HEK293 (cell line): ENCODE data around the gene LRP1B.

Experiments
- CTCF ChIA-PET: fragments of 350-600 bp; formaldehyde crosslinking; extraction: SDS; loops from one replicate; lab custom pipeline; 2021; ENCODE audit warnings: antibody characterized with exemption; lab: Yijun Ruan, JAX
- POLR2A ChIA-PET: fragments of 300-600 bp; formaldehyde crosslinking; extraction: SDS; loops from one replicate; lab custom pipeline; 2020; ENCODE audit warnings: antibody characterized with exemption, inconsistent platforms; lab: Yijun Ruan, JAX
- H3K27ac ChIP-seq: fragments of 200-500 bp; sonication (Bioruptor generic); 2 replicates; pipeline ENCODE4 v1.5.1; 2014; ENCODE audit warnings: low read depth, low read length, control low read depth, inconsistent platforms; ENCODE audit errors: extremely low read depth
- H3K36me3 ChIP-seq, 2 experiments: fragments of 200-500 bp in 1 of 2; sonication (Bioruptor generic) in 1 of 2; 1 replicate in 1 of 2; 2 replicates in 1 of 2; pipeline ENCODE4 v1.5.1; 2014 to 2017; ENCODE audit warnings: inconsistent platforms in 2 of 2, low read length in 2 of 2; ENCODE audit not compliant: control insufficient read depth in 2 of 2, insufficient read depth in 1 of 2
- H3K4me1 ChIP-seq: fragments of 200-500 bp; sonication (Bioruptor generic); 2 replicates; pipeline ENCODE4 v1.5.1; 2014; ENCODE audit warnings: mild to moderate bottlenecking, low read length, inconsistent platforms; ENCODE audit not compliant: control insufficient read depth, insufficient read depth
- H3K4me3 ChIP-seq: 2 replicates; pipeline ENCODE4 v1.5.1; 2011; ENCODE audit warnings: low read depth, mild to moderate bottlenecking, control low read depth, low read length, moderate library complexity
- H3K9me3 ChIP-seq: fragments of 200-500 bp; sonication (Bioruptor generic); 2 replicates; pipeline ENCODE4 v1.5.1; 2014; ENCODE audit warnings: low read depth, low read length, inconsistent platforms; ENCODE audit not compliant: control insufficient read depth, insufficient read depth
- GLIS1 ChIP-seq: fragments of 450-650 bp; formaldehyde crosslinking; IDR thresholded peaks from 2 replicates; pipeline ENCODE4 v1.5.1; 2016; ENCODE audit warnings: missing biosample characterization, missing genetic modification characterization
- HOXA7 ChIP-seq: sonication (generic); formaldehyde crosslinking; IDR thresholded peaks from 2 replicates; pipeline ENCODE4 v1.8.1; 2022; ENCODE audit warnings: missing genetic modification reagents, borderline replicate concordance
- IKZF3 ChIP-seq: fragments of 450-650 bp; IDR thresholded peaks from 2 replicates; pipeline ENCODE4 v1.5.0; 2018; ENCODE audit warnings: missing biosample characterization, mild to moderate bottlenecking, missing genetic modification characterization, moderate library complexity
- KLF10 ChIP-seq: fragments of 450-650 bp; IDR thresholded peaks from 2 replicates; pipeline ENCODE4 v1.5.1; 2018; ENCODE audit warnings: missing biosample characterization, mild to moderate bottlenecking, missing genetic modification characterization
- OVOL3 ChIP-seq: fragments of 450-650 bp; formaldehyde crosslinking; IDR thresholded peaks from 2 replicates; pipeline ENCODE4 v1.5.1; 2016; ENCODE audit warnings: missing biosample characterization, missing genetic modification characterization
- RBAK ChIP-seq: fragments of 450-650 bp; formaldehyde crosslinking; IDR thresholded peaks from 2 replicates; pipeline ENCODE4 v1.5.1; 2016; ENCODE audit warnings: missing biosample characterization, missing genetic modification characterization
- SETDB1 ChIP-seq: IDR thresholded peaks from one replicate; pipeline ENCODE4 v1.6.1; 2017; ENCODE audit warnings: mild to moderate bottlenecking, low read length, moderate library complexity, mixed read lengths; ENCODE audit not compliant: insufficient read length
- ZBTB17 ChIP-seq: fragments of 450-650 bp; formaldehyde crosslinking; IDR thresholded peaks from 2 replicates; pipeline ENCODE4 v1.5.1; 2016; ENCODE audit warnings: missing biosample characterization, missing genetic modification characterization
- ZBTB20 ChIP-seq: fragments of 450-650 bp; formaldehyde crosslinking; IDR thresholded peaks from 2 replicates; pipeline ENCODE4 v1.5.1; 2016; ENCODE audit warnings: missing biosample characterization, missing genetic modification characterization
- ZBTB7A ChIP-seq: fragments of 450-650 bp; formaldehyde crosslinking; IDR thresholded peaks from 2 replicates; pipeline ENCODE4 v1.5.1; 2016; ENCODE audit warnings: low read depth, missing biosample characterization, missing genetic modification characterization
- ZFP3 ChIP-seq: fragments of 450-650 bp; formaldehyde crosslinking; IDR thresholded peaks from 2 replicates; pipeline ENCODE4 v1.5.1; 2016; ENCODE audit warnings: low read depth, missing biosample characterization, missing genetic modification characterization
- ZNF292 ChIP-seq: fragments of 450-650 bp; formaldehyde crosslinking; IDR thresholded peaks from 2 replicates; pipeline ENCODE4 v1.5.1; 2016; ENCODE audit warnings: low read depth, missing biosample characterization, missing genetic modification characterization, borderline replicate concordance
- ZNF350 ChIP-seq: fragments of 450-650 bp; formaldehyde crosslinking; IDR thresholded peaks from 2 replicates; pipeline ENCODE4 v1.5.0; 2017; ENCODE audit warnings: missing biosample characterization, mild to moderate bottlenecking, missing genetic modification characterization
- ZNF514 ChIP-seq: fragments of 450-650 bp; formaldehyde crosslinking; IDR thresholded peaks from 2 replicates; pipeline ENCODE4 v1.5.1; 2016; ENCODE audit warnings: missing biosample characterization, missing genetic modification characterization
- ZNF521 ChIP-seq: fragments of 450-650 bp; formaldehyde crosslinking; IDR thresholded peaks from 2 replicates; pipeline ENCODE4 v1.5.1; 2017; ENCODE audit warnings: missing biosample characterization, mild to moderate bottlenecking, missing genetic modification characterization
- ZNF544 ChIP-seq: fragments of 450-650 bp; formaldehyde crosslinking; IDR thresholded peaks from 2 replicates; pipeline ENCODE4 v1.5.0; 2017; ENCODE audit warnings: missing biosample characterization, missing genetic modification characterization
- ZNF555 ChIP-seq: fragments of 450-650 bp; formaldehyde crosslinking; conservative IDR thresholded peaks from 2 replicates; pipeline ENCODE4 v1.5.1; 2017; ENCODE audit warnings: missing biosample characterization, mild to moderate bottlenecking, missing genetic modification characterization, inconsistent platforms
- ZNF626 ChIP-seq: fragments of 450-650 bp; sonication (Bioruptor Pico); formaldehyde crosslinking; IDR thresholded peaks from 2 replicates; pipeline ENCODE4 v1.5.1; 2018; ENCODE audit warnings: missing biosample characterization, missing genetic modification characterization, inconsistent platforms
- ZNF629 ChIP-seq: fragments of 450-650 bp; formaldehyde crosslinking; IDR thresholded peaks from 2 replicates; pipeline ENCODE4 v1.5.1; 2017; ENCODE audit warnings: missing biosample characterization, missing genetic modification characterization
- ZNF664 ChIP-seq: fragments of 450-650 bp; formaldehyde crosslinking; IDR thresholded peaks from 2 replicates; pipeline ENCODE4 v1.5.1; 2016; ENCODE audit warnings: missing biosample characterization, missing genetic modification characterization
- ZXDB ChIP-seq: fragments of 450-650 bp; formaldehyde crosslinking; IDR thresholded peaks from 2 replicates; pipeline ENCODE4 v1.5.1; 2016; ENCODE audit warnings: missing biosample characterization, missing genetic modification characterization
- TF ChIP-seq, protein P1 (sequence below): fragments of 450-650 bp; formaldehyde crosslinking; IDR thresholded peaks from 2 replicates; pipeline ENCODE4 v1.5.1; 2016; ENCODE audit warnings: missing biosample characterization, missing genetic modification characterization, low read depth
- TF ChIP-seq, protein P2 (sequence below): fragments of 450-650 bp; formaldehyde crosslinking; IDR thresholded peaks from 2 replicates; pipeline ENCODE4 v1.5.1; 2017; ENCODE audit warnings: missing biosample characterization, missing genetic modification characterization
- TF ChIP-seq, protein P3 (sequence below): fragments of 450-650 bp; formaldehyde crosslinking; IDR thresholded peaks from 2 replicates; pipeline ENCODE4 v1.5.0; 2017; ENCODE audit warnings: missing biosample characterization, missing genetic modification characterization, borderline replicate concordance
- TF ChIP-seq, protein P4 (sequence below): fragments of 450-650 bp; formaldehyde crosslinking; IDR thresholded peaks from 2 replicates; pipeline ENCODE4; 2016; ENCODE audit warnings: missing biosample characterization, missing genetic modification characterization
- TF ChIP-seq, protein P5 (sequence below): fragments of 450-650 bp; IDR thresholded peaks from 2 replicates; pipeline ENCODE4 v1.5.1; 2018; ENCODE audit warnings: missing biosample characterization, mild to moderate bottlenecking, missing genetic modification characterization

LRP1B gene

DNA sequence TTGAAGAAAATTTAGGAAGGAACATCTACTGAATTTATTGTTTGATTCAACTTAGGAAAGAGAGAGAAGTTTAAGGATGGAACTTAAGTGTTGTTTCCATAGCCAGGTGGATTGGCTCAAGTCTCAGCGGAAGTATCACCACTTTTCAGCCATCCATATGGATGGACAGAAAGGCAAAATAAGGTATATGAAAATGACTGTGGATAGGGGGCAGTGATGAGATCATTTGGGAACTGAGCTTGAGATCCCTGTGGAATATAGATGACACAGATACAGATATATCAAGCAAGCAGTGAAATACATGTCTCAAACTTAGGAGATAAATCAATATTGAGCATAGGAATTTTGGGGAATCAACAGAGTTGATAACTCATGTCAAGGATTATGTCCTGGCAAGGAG is 1887.9 kb downstream of the LRP1B start:
- no peak for TF ChIP-seq RBAK (tag by site-specific recombination)
- TF ChIP-seq ZBTB17, result no peak
- TF ChIP-seq, protein P1, sequence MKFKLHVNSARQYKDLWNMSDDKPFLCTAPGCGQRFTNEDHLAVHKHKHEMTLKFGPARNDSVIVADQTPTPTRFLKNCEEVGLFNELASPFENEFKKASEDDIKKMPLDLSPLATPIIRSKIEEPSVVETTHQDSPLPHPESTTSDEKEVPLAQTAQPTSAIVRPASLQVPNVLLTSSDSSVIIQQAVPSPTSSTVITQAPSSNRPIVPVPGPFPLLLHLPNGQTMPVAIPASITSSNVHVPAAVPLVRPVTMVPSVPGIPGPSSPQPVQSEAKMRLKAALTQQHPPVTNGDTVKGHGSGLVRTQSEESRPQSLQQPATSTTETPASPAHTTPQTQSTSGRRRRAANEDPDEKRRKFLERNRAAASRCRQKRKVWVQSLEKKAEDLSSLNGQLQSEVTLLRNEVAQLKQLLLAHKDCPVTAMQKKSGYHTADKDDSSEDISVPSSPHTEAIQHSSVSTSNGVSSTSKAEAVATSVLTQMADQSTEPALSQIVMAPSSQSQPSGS, result no peak
- no peak for TF ChIP-seq GLIS1 (tag by site-specific recombination)
- Histone ChIP-seq H3K9me3 (no peaks in the 10 kb centered on the region), H3K4me1 (no peaks in the 10 kb centered on the region), H3K4me3 (no peak overlapping the region), H3K36me3 (no peaks in the 10 kb centered on the region), H3K27ac (no peak overlapping the region)
- CTCF ChIA-PET, result no interaction called here
- POLR2A ChIA-PET, result no interaction called here

DNA sequence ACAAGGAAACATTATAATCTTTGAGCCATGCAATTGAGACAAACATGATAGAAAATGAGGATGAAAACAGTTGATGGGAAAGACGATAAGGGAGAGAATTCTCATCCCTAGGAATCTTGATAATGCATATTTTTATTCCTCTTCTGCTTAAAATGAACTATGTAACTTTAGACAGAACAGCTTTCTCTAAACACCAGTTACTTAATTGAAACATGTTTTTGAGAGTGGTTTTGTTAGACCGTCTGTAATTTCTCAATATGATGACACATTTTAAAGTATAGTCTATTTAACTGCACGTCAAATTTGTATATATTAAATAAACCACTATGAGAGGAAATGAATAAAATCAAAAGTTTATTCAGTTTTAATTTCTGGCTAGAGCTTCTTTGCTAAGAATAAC is 1896.7 kb downstream of the LRP1B start:
- ChIA-PET POLR2A (no interaction called here), CTCF (no interaction called here)
- no peak overlapping the region for H3K27ac ChIP-seq
- TF ChIP-seq OVOL3 (tag by site-specific recombination), result no peak
- TF ChIP-seq IKZF3 (tag by site-specific recombination), result no peak
- TF ChIP-seq ZNF350, result no peak
- TF ChIP-seq ZNF514 (tag by site-specific recombination), result no peak
- no peak for TF ChIP-seq ZNF521 (tag by site-specific recombination)
- TF ChIP-seq, protein P2, sequence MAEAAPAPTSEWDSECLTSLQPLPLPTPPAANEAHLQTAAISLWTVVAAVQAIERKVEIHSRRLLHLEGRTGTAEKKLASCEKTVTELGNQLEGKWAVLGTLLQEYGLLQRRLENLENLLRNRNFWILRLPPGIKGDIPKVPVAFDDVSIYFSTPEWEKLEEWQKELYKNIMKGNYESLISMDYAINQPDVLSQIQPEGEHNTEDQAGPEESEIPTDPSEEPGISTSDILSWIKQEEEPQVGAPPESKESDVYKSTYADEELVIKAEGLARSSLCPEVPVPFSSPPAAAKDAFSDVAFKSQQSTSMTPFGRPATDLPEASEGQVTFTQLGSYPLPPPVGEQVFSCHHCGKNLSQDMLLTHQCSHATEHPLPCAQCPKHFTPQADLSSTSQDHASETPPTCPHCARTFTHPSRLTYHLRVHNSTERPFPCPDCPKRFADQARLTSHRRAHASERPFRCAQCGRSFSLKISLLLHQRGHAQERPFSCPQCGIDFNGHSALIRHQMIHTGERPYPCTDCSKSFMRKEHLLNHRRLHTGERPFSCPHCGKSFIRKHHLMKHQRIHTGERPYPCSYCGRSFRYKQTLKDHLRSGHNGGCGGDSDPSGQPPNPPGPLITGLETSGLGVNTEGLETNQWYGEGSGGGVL, result no peak
- no peak overlapping the region for H3K4me3 ChIP-seq
- no peaks in the 10 kb centered on the region for H3K4me1 ChIP-seq
- no peaks in the 10 kb centered on the region for H3K36me3 ChIP-seq
- no peaks in the 10 kb centered on the region for H3K9me3 ChIP-seq

DNA sequence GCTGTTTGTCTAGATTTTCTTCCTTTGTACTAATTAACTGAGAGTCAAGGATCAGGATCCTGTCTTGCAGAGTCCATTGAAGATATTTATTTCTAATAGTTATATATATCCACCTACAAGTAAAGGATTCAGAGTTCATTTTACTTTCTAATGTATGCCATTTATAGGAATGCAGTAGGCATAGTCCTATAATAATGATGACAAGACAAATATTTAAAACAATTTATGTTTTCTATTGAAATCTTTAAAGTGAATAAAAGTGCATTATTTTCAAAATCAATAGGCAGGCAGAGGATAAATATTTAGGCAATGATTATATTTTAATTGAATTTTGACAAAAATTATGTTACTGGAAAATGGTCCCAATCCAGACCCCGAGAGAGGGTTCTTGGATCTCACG is 1919.9 kb downstream of the LRP1B start:
- POLR2A ChIA-PET, result no interaction called here
- no peaks in the 10 kb centered on the region for H3K9me3 ChIP-seq
- CTCF ChIA-PET, result no interaction called here
- H3K4me3 ChIP-seq, result no peak overlapping the region
- no peak overlapping the region for H3K27ac ChIP-seq
- H3K4me1 ChIP-seq, result no peaks in the 10 kb centered on the region; the same call in 1 of the 2 replicates
- H3K36me3 ChIP-seq, result no peaks in the 10 kb centered on the region
- TF ChIP-seq ZNF626 (no peak), ZFP3 (no peak), SETDB1 (no peak), ZNF292 (tag by site-specific recombination) (no peak), KLF10 (tag by site-specific recombination) (no peak), ZXDB (no peak), ZNF555 (no peak), ZNF629 (tag by site-specific recombination) (no peak), HOXA7 (no peak), ZBTB20 (tag by site-specific recombination) (no peak), ZBTB7A (tag by site-specific recombination) (no peak), ZNF544 (tag by site-specific recombination) (no peak), ZNF664 (no peak)
- TF ChIP-seq, protein P3, sequence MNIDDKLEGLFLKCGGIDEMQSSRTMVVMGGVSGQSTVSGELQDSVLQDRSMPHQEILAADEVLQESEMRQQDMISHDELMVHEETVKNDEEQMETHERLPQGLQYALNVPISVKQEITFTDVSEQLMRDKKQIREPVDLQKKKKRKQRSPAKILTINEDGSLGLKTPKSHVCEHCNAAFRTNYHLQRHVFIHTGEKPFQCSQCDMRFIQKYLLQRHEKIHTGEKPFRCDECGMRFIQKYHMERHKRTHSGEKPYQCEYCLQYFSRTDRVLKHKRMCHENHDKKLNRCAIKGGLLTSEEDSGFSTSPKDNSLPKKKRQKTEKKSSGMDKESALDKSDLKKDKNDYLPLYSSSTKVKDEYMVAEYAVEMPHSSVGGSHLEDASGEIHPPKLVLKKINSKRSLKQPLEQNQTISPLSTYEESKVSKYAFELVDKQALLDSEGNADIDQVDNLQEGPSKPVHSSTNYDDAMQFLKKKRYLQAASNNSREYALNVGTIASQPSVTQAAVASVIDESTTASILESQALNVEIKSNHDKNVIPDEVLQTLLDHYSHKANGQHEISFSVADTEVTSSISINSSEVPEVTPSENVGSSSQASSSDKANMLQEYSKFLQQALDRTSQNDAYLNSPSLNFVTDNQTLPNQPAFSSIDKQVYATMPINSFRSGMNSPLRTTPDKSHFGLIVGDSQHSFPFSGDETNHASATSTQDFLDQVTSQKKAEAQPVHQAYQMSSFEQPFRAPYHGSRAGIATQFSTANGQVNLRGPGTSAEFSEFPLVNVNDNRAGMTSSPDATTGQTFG, result no peak
- TF ChIP-seq, protein P4, sequence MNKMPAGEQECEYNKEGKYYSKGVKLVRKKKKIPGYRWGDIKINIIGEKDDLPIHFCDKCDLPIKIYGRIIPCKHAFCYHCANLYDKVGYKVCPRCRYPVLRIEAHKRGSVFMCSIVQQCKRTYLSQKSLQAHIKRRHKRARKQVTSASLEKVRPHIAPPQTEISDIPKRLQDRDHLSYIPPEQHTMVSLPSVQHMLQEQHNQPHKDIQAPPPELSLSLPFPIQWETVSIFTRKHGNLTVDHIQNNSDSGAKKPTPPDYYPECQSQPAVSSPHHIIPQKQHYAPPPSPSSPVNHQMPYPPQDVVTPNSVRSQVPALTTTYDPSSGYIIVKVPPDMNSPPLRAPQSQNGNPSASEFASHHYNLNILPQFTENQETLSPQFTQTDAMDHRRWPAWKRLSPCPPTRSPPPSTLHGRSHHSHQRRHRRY (tag by site-specific recombination), result no peak
- TF ChIP-seq, protein P5, sequence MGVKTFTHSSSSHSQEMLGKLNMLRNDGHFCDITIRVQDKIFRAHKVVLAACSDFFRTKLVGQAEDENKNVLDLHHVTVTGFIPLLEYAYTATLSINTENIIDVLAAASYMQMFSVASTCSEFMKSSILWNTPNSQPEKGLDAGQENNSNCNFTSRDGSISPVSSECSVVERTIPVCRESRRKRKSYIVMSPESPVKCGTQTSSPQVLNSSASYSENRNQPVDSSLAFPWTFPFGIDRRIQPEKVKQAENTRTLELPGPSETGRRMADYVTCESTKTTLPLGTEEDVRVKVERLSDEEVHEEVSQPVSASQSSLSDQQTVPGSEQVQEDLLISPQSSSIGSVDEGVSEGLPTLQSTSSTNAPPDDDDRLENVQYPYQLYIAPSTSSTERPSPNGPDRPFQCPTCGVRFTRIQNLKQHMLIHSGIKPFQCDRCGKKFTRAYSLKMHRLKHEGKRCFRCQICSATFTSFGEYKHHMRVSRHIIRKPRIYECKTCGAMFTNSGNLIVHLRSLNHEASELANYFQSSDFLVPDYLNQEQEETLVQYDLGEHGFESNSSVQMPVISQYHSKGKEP (tag by site-specific recombination), result no peak
